Smooth muscle cell of the brain vasculature (primary cell): ENCODE data around the gene UGT1A7.

Experiments used
- DNase-seq: peaks from one replicate; pipeline ENCODE4 v3.0.0-alpha.2; 2012; ENCODE audit warnings: low read depth, low spot score

Gene UGT1A7

DNA sequence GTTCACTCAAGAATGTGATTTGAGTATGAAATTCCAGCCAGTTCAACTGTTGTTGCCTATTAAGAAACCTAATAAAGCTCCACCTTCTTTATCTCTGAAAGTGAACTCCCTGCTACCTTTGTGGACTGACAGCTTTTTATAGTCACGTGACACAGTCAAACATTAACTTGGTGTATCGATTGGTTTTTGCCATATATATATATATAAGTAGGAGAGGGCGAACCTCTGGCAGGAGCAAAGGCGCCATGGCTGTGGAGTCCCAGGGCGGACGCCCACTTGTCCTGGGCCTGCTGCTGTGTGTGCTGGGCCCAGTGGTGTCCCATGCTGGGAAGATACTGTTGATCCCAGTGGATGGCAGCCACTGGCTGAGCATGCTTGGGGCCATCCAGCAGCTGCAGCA, 78.3 kb downstream of the UGT1A7 start, which contains the start of gene UGT1A1:
TSS of gene UGT1A1 (plus strand) at position 228 of the 400 bp plus-strand sequence. CDS start at position 246, 18 bp downstream.
- no peak for DNase-seq

DNA sequence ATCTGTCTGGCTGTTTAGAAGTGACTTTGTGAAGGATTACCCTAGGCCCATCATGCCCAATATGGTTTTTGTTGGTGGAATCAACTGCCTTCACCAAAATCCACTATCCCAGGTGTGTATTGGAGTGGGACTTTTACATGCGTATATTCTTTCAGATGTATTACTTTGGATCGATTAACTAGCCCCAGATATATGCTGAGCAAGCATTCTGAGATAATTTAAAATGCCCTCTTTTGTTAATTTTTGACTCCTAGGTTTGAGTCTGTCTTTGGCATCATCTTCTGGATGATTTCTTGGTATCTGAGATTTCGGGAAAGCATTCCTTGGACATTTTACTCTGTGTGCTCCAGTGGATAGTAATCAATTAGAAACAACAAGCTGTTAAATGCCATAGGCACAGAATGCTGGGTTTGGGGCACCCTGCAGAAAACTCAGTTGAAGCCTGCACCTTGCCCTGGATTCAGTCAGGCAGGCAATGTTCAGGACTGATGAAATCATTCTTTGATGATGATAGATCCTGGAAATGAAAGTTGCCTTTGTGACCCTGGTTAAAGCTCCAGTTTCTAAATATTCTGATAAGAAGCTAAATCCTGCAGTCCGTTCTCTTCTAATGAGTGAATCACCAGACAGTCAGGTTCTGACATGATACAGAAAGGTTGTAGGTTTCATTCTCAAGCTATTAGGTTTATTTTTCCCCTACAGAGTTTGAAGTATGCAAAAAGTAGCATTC, 79.5 kb downstream of the UGT1A7 start:
- no peak for DNase-seq

- DNase-seq: no peak
Observed at GRCh38 chr2:233764264-233764663, 82.6 kb downstream of the UGT1A7 start.

- no peak for DNase-seq
Observed at GRCh38 chr2:233764761-233765160, 83.1 kb downstream of the UGT1A7 start.

GRCh38 chr2:233766416-233766815, 84.7 kb downstream of the UGT1A7 start:
- DNase-seq: no peak

GRCh38 chr2:233768076-233768475, 86.4 kb downstream of the UGT1A7 start:
- no peak for DNase-seq

GRCh38 chr2:233769260-233769659, 87.6 kb downstream of the UGT1A7 start:
- no peak for DNase-seq

- DNase-seq: no peak
Observed at GRCh38 chr2:233772153-233772552, 90.5 kb downstream of the UGT1A7 start.

- no peak for DNase-seq
Observed at GRCh38 chr2:233772583-233772982, 90.9 kb downstream of the UGT1A7 start.

DNA sequence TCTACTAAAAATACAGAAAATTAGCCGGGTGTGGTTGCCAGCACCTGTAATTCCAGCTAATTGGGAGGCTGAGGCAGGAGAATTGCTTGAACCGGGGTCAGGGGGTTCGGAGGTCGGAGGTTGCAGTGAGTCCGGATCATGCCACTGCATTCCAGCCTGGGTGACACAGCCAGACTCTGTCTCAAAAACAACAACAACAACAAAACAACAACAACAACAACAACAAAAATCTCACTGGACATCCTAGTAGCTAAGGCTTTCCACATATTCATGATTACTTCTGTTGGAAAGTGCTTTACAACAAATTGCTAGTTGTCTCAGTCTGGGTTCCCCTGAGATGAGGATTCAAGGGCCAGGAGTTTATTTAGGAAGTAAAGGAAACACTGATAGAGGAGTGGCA, 92.2 kb downstream of the UGT1A7 start:
- DNase-seq: no peak

DNA sequence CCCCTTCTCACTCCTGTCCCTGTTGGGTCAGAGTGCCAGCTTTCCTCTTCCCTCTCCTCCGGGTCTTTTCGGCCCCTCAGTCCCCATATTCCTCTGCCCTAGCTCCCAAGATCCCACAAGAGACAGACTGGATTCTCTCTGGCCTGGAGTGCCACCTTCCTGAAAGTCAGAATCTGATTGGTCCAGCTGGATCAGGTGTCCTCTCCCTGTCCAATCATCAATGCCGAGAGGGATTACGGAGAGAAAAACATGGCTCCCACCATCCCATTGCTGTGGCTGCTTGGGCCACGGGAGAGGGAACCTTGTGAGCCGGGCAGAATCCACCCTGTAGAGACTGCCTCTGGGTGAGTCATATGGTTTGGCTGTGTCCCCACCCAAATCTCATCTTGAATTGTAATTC, 93.7 kb downstream of the UGT1A7 start:
- DNase-seq: no peak

DNA sequence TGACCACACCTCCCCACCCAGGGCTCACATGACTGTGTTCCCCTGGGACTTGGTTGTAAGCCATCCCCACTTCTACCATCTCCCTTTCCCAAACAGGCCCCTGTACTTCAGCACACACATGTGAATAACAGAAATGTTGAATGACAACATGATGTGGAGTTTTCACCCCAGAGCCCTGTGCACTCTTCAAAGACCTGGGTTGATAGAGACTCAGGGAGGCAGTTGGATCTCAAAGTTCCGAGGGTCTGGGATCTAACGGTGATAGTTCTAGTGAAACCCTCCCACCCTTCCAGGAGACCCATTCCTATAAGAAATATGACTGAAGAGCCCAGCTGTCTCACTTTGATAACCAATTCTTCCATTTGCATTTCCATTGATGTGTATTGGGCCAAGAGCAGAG, 96.3 kb downstream of the UGT1A7 start, which contains the start of gene MROH2A:
TSS of gene MROH2A (plus strand) at position 301 of the 400 bp plus-strand sequence. CDS start 1,029 bp downstream, outside the sequence.
- DNase-seq: no peak

GRCh38 chr2:233779722-233780121, 98.0 kb downstream of the UGT1A7 start:
- DNase-seq: no peak

DNA sequence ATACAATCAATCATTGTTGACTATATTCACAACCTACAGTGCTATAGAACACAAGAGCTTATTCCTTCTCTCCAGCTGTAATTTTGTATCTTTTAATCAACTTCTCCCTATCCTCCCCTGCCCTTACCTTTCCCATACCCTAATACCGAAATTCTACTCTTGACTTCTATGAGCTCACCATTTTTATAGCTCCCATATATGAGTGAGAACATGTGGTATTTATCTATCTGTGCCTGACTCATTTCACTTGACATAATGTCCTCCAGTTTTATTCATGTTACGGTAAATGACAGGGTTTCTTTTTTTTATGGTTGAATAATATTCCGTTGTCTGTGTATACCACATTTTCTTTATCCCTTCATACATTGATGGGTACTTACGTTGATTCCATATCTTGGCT, 99.1 kb downstream of the UGT1A7 start:
- no peak for DNase-seq

GRCh38 chr2:233789554-233789953, 107.9 kb downstream of the UGT1A7 start:
- DNase-seq: no peak

DNA sequence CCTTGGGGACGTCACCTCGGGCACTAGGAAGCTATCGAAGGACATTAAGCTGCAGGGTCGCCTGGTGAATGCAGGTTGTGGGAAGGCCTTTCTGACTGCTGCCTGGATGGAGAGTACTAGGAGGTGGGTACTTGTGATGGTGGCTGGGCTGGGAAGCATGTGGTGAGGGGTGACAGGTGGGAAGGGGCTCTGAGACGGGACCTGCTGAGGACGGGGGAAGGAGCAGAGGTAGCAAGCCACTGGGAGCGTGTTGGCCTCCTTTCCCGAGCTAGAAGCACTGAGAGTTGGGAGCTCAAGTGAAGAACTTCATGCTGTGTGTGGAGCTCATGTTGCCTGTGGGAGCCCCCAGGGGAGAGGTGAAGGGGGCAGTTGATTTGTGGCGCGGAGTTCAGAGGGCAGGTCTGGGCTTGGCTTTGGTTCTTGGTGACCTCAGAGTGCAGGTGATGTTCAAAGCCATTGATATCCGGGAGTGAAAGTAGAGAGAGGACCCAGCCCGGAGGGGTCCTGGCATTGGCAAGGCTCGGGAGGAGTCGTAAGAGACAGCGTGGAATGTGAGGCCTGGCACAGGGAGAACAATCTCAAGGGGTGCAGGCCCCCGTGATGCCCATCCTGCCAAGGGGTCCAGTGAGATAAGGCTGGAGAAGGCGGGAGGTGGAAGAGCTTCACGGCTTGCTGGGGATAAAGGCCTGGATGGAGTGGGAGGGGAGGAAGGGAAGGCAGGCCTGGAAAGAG, 109.6 kb downstream of the UGT1A7 start:
- no peak for DNase-seq

DNA sequence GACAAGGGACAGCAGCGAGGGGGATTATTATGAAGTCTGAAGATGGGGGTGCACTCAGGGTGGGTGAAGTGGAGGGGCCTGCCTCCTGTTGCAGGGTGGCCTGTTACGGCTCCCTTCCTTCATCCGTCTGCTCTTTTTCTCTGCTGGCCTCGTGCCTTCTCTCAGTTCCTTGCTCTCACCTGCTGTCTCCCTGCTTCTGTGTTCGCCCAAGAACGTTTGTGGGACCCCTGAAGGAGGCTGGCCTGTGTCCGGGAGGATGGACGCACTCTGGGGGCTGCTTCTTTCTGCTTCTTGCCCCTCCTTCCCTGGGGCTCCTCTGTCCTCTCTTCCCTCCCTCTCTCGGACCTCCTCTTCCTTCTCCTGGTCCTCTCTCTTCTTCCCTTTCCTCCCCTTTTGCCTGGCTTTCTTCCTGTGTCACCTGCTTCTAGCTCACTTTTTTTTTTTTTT, 110.2 kb downstream of the UGT1A7 start:
- DNase-seq: no peak

- DNase-seq: no peak
Observed at GRCh38 chr2:233792720-233793119, 111.0 kb downstream of the UGT1A7 start.

DNA sequence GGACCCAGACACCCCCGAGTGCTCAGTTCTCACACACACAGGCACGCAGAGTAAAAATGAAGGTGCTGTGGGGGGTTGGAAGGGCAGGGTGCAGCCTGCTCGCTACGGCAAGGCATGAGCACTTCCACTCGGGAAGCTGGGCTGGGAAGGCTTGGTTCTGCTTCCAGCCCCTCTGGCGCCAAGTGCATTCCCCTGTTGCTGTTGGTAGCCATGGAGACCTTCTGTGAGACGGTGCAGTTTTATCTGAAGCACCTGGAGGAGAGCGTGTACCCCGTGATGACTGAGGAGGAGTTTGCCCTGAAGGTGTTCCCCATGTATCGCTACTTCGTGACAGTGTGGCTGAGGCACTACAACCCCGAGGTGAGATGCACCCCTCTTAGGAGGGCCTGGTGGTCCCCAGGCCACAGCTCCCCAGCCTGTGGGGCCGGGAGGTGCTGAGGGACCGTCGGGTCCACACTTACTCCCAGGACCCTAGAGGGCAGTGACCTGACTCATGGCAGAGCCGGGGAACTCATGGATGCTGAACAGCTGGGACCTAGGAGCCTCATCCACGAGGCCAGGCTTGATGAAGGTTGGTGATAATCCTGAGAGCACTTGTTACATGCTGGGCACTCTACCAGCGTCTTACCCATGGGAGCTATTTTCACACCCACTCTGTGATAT, 111.9 kb downstream of the UGT1A7 start:
- DNase-seq: no peak

DNA sequence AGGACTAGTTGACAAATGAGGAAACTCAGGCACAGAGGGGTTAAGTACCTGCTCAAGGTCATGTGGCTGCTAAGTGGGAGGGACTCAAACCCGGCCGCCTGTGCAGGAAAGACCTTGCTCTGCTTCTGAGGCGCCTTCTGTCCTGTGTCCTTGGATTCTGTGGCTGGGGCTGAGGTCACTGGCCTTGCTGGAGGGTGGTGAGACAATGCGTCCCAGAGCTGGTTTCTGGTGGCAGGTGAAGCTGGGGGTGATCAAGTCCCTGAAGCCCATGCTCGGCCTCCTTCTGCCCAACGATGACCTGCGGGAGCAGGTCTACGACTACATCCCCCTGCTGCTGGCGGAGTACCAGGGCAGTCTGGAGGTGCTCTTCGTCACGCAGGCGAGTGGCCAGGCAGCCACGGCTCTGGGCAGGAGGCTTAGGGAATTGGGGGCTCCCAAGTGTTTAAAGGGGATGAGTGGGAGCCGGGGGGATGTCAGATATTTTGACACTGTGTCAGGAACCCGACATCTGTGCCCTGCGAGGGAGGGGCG, 112.5 kb downstream of the UGT1A7 start:
- no peak for DNase-seq

GRCh38 chr2:233795735-233796171, 114.1 kb downstream of the UGT1A7 start:
- no peak for DNase-seq

DNA sequence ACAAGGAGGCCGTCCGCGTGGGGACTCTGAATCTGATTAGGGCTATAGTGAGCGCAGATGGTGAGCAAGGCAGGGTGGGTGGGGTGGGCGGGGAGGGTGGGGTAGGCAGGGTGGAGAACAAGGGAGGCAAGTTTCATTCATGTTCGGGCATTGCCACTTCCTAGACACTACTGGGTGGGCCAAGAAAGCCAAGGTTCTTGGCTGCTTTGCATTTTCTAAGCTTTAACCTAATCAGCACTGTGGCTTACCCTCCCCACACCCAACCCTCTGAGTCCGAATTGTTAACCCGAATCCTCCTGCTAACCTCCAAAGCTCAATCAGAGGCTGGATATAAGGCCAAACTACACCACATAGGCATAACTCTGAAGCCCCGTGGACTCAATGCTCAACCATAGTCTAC, 114.6 kb downstream of the UGT1A7 start:
- no peak for DNase-seq
